Suprapubic skin (tissue), 4 donors: Measurements from ENCODE around the gene CIBAR2.

Experiments
- POLR2A ChIP-seq, 2 donors: fragments of 450-650 bp; IDR thresholded peaks; one replicate each; pipeline ENCODE4 v1.6.1; 2017; ENCODE audit warnings: antibody characterized with exemption in 2 of 2, mild to moderate bottlenecking in 2 of 2, moderate library complexity in 2 of 2
- POLR2AphosphoS5 ChIP-seq, 3 donors: sonication (generic); formaldehyde crosslinking; IDR thresholded peaks; one replicate each; pipeline ENCODE4 v1.6.1; 2017; ENCODE audit warnings: antibody characterized with exemption in 3 of 3
- TF ChIP-seq, protein P1 (sequence below), 2 donors: fragments of 200-600 bp in 1 of 2; fragments of 450-650 bp in 1 of 2; sonication (generic) in 1 of 2; IDR thresholded peaks; one replicate each; pipeline ENCODE4 v1.5.1; 2016 to 2019; ENCODE audit warnings: antibody characterized with exemption in 2 of 2, mild to moderate bottlenecking in 1 of 2, moderate library complexity in 1 of 2

DNA sequence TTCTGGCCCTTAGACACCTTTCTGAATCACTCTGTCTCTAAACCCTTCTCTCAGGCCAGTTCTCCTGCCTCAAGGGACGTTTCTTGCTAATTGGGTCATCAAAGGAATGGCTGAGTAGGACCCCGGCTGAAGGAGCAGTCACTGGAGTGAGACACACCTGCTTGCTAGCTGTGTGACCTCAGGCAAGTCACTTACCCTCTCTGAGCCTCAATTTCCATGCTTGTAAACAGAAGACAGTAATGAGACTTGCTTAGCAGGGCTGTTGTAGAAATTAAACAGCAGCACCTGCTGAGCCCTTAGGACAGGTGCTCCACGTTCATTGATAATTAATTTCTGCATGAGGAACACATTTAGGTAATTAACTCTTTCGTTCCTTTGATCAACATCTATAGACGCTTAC, 6.8 kb downstream of the CIBAR2 start:
- TF ChIP-seq, protein P1, sequence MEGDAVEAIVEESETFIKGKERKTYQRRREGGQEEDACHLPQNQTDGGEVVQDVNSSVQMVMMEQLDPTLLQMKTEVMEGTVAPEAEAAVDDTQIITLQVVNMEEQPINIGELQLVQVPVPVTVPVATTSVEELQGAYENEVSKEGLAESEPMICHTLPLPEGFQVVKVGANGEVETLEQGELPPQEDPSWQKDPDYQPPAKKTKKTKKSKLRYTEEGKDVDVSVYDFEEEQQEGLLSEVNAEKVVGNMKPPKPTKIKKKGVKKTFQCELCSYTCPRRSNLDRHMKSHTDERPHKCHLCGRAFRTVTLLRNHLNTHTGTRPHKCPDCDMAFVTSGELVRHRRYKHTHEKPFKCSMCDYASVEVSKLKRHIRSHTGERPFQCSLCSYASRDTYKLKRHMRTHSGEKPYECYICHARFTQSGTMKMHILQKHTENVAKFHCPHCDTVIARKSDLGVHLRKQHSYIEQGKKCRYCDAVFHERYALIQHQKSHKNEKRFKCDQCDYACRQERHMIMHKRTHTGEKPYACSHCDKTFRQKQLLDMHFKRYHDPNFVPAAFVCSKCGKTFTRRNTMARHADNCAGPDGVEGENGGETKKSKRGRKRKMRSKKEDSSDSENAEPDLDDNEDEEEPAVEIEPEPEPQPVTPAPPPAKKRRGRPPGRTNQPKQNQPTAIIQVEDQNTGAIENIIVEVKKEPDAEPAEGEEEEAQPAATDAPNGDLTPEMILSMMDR (IDR thresholded peaks at IDR 0.05), result no peak
- TF ChIP-seq POLR2AphosphoS5 (IDR thresholded peaks at IDR 0.05), result no peak
- TF ChIP-seq POLR2A (IDR thresholded peaks at IDR 0.05), result no peak
